Measurements from ENCODE around the gene TOLLIP. TPM values are rescaled to one million over a fixed set of nuclear protein-coding genes. Genes with fewer than 3 reads are reported as not detected.

The TOLLIP gene
- total RNA-seq, 1 experiment from 2014 or later = 29.5 TPM

GRCh38 chr11:1345737-1346513, 36.5 kb upstream of the TOLLIP start:
- Histone ChIP-seq H3K4me2 (no peak overlapping the region), H3K36me3 (ENCODE audit: low read depth) (no peaks in the 10 kb centered on the region), H2AFZ (no peak overlapping the region), H3K4me3 (no peak overlapping the region), H4K20me1 (ENCODE audit: insufficient read depth) (no peaks in the 10 kb centered on the region), H3K9me2 (ENCODE audit: insufficient read depth) (no peaks in the 10 kb centered on the region), H3K4me1 (replicated peaks; ENCODE audit: insufficient read depth) (no peaks in the 10 kb centered on the region), H3K9me3 (ENCODE audit: insufficient read depth, low read depth) (no peaks in the 10 kb centered on the region), H3K27me3 (ENCODE audit: insufficient read depth, low read depth) (no peaks in the 10 kb centered on the region), H3K79me2 (ENCODE audit: low read depth) (no peaks in the 10 kb centered on the region), H3F3A (ENCODE audit: insufficient read depth, low read depth) (no peaks in the 10 kb centered on the region), H3K27ac (no peak overlapping the region)
- TF ChIP-seq EZH2 (IDR thresholded peaks at IDR 0.05; ENCODE audit: low read depth) = no peak
- ChIA-PET CTCF (no interaction called here), POLR2A (ENCODE audit: unreplicated experiment) (no interaction called here)
- intact Hi-C loops (cut with micrococcal nuclease; ENCODE audit: unreplicated experiment) = no loop called here
- DNase-seq = no peak
- no TSS peak for BruUV-seq (replicated peaks)

GRCh38 chr11:1344056-1344635, 34.7 kb upstream of the TOLLIP start:
- no peaks in the 10 kb centered on the region for H4K20me1 ChIP-seq (ENCODE audit: insufficient read depth)
- ChIA-PET CTCF (no interaction called here), POLR2A (ENCODE audit: unreplicated experiment) (no interaction called here)
- DNase-seq = no peak
- H3F3A ChIP-seq (ENCODE audit: insufficient read depth, low read depth) = peaks cover 2% of the 10 kb centered on the region; the same call in 1 of the 2 replicates
- no TSS peak for BruUV-seq (replicated peaks)
- H3K79me2 ChIP-seq (ENCODE audit: low read depth) = no peaks in the 10 kb centered on the region
- H3K9me3 ChIP-seq (ENCODE audit: insufficient read depth, low read depth) = no peaks in the 10 kb centered on the region
- H3K27ac ChIP-seq = no peak overlapping the region
- H2AFZ ChIP-seq = no peak overlapping the region
- intact Hi-C loops (cut with micrococcal nuclease; ENCODE audit: unreplicated experiment) = no loop called here
- no peaks in the 10 kb centered on the region for H3K9me2 ChIP-seq (ENCODE audit: insufficient read depth)
- H3K4me2 ChIP-seq = no peak overlapping the region
- no peaks in the 10 kb centered on the region for H3K36me3 ChIP-seq (ENCODE audit: low read depth)
- H3K4me1 ChIP-seq (replicated peaks; ENCODE audit: insufficient read depth) = no peaks in the 10 kb centered on the region
- no peaks in the 10 kb centered on the region for H3K27me3 ChIP-seq (ENCODE audit: insufficient read depth, low read depth)
- no peak overlapping the region for H3K4me3 ChIP-seq
- TF ChIP-seq EZH2 (IDR thresholded peaks at IDR 0.05; ENCODE audit: low read depth) = no peak
- no peak for TF ChIP-seq CTCF (conservative IDR thresholded peaks at IDR 0.05)

- H3K27ac ChIP-seq = no peak overlapping the region
- H3K79me2 ChIP-seq (ENCODE audit: low read depth) = no peaks in the 10 kb centered on the region
- no peaks in the 10 kb centered on the region for H3K9me3 ChIP-seq (ENCODE audit: insufficient read depth, low read depth)
- no peak overlapping the region for H3K4me3 ChIP-seq
- no peaks in the 10 kb centered on the region for H3K4me1 ChIP-seq (replicated peaks; ENCODE audit: insufficient read depth)
- H3K4me2 ChIP-seq = no peak overlapping the region
- DNase-seq = no peak
- H4K20me1 ChIP-seq (ENCODE audit: insufficient read depth) = no peaks in the 10 kb centered on the region
- H3K36me3 ChIP-seq (ENCODE audit: low read depth) = no peaks in the 10 kb centered on the region
- TF ChIP-seq CTCF (conservative IDR thresholded peaks at IDR 0.05) (no peak), EZH2 (IDR thresholded peaks at IDR 0.05; ENCODE audit: low read depth) (no peak)
- intact Hi-C loops (cut with micrococcal nuclease; ENCODE audit: unreplicated experiment) = no loop called here
- no peaks in the 10 kb centered on the region for H3K9me2 ChIP-seq (ENCODE audit: insufficient read depth)
- POLR2A ChIA-PET (ENCODE audit: unreplicated experiment) = no interaction called here
- no peaks in the 10 kb centered on the region for H3K27me3 ChIP-seq (ENCODE audit: insufficient read depth, low read depth)
- no TSS peak for BruUV-seq (replicated peaks)
- H2AFZ ChIP-seq = no peak overlapping the region
- CTCF ChIA-PET = no interaction called here
- H3F3A ChIP-seq (ENCODE audit: insufficient read depth, low read depth) = peaks cover 8% of the 10 kb centered on the region; the same call in 1 of the 2 replicates
These were observed 34.1 kb upstream of the TOLLIP start for GRCh38 chr11:1343391-1344055.
